ENCODE results near the gene KIF18B.
"Not testable (repeated sequence)": the region's sequence is repeated elsewhere in the genome, so short reads cannot be mapped to it uniquely, and the experiment has no call there.

Gene KIF18B

DNA sequence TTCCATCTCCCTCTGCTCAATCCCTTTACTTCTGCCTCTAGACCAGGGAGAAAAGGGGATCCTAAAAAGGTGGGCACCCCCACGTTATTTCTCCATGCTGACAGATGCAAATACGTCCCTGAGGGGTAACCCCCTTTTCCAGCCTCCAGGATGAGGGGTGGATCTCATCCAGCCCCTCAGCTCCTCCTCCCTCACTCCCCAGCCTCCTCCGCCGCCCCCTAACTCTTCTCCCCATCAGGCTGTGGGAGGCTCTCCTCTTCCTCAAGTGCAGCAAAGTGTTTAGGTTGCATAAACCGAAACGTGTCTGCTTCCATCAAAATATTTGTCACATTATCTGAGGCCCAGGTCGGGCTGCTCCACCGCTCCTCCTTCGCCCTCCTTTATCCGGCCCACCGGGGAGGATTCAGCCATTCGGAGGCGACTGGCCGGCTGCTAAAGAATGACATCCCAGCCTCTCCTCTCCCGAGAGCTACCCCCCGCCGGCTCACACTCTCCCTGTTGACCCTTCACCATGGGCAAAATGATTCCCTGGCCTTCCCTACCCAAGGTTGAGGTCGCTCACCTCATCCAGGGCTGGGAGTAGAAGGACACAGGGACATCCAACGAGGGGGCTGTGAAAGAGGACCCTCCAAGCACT, 21.7 kb upstream of the KIF18B start:
- no peak for DNase-seq (ENCODE audit: low spot score)

DNA sequence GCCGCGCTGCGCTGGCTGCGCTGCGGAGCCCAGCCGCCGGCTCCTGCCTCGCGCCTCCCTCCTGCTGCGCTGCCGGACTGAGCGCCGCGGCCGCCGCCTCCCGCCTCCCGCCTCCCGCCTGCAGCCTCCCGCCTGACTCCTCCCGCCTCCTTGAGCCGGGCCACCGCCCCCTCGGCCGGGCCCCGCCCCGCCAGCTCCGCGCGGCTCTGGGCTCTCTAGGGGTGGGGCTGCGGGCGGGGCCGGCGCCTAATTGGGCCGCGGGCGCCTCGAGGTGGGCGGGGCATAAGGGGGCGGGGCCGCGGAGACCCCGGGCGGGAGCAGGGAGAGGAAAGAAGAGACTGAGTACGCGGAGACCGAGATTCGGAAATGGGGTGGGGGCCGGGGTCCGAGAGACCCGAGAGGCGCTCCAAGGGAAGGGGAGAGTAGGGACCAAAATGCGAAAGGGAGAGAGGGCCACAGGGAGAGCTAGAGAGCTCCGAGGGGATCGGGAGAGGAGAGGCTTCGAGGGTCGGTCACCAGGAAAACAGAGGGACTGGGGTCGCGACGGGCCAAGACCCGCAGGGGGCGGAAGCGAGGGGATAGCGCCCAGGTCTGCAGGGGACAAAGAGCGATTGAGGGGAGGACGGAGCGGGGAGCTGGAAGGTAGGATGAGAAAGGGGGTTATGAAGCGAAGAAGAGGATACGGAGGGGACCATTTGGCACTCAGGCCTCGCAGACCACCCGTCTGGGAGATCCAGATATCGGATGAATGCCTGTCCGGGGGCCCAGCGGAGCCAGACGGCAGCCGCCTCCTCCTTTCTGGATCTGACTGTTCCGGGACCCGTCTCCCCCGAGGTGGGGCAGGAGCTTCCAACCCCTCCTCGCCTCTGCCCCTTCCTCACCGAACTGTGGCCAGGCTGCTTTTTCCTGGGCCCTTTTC, 20.9 kb upstream of the KIF18B start, which contains the start of gene C1QL1:
C1QL1 (minus strand) TSS at position 79 of the 919 bp plus-strand sequence. CDS start 255 bp downstream, outside the sequence.
- no peak for DNase-seq (ENCODE audit: low spot score)

DNA sequence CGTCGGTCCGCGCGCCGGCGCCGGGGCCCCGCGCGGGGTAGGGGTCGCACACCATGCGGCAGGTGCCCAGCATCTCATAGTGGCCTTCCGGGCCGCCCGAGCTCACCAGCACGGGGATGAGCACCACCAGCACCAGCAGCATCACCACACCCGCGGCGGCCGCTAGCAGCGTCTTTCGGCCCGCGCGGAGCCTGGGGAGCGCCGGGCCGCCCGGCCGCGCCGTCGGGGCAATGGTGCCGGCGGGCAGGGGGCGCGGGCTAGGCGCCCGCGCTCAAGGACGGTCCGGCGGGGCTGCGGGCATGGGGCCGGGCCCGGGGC, 20.3 kb upstream of the KIF18B start:
- DNase-seq (ENCODE audit: low spot score): no peak

DNA sequence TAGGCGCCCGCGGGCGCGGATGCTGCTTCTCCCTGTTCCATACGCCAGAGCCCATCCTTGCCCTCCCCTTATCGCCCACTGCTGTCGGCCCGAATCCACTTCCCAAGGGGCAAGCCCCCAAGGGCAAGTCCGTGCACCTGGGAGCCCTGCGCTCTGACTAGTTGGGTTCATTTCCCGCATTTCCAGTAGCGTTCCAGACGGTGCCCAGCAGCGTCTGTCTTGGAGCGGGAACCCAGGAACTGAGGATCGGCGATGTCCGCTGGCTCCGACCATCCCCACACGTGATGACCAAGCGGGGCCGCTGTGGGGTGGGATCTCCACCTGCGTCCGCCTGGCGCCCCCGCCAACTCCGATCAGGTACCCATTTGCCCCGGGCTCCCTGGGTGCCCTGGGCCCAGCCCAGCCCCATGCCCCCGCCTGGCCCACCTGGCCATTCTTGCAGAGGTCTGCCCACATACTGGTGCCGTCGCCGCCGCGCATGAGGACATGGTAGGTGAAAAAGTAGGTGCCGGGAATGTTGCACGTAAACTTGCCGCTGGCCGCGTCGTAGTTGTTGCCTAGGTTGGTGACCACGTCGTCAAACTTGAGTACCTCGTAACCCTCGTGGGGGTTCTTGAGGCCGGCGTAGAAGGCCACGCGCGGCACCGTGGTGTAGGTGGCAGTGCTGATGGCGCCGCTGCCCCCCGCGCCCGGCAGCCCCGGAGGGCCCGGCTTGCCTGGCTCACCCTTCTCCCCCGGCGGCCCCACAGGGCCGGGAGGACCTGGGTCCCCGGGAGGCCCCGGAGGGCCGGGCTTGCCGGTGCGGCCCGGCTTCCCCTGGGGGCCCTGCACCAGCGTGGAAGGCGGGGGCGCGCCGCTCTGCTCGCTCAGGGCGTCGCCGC, 19.7 kb upstream of the KIF18B start:
- DNase-seq (ENCODE audit: low spot score): no peak

GRCh38 chr17:44966348-44967025, 18.9 kb upstream of the KIF18B start:
- DNase-seq (ENCODE audit: low spot score): no peak

GRCh38 chr17:44965481-44966234, 18.1 kb upstream of the KIF18B start:
- DNase-seq (ENCODE audit: low spot score): no peak

- no peak for DNase-seq (ENCODE audit: low spot score)
These were observed 14.4 kb upstream of the KIF18B start for GRCh38 chr17:44961921-44962350.

DNA sequence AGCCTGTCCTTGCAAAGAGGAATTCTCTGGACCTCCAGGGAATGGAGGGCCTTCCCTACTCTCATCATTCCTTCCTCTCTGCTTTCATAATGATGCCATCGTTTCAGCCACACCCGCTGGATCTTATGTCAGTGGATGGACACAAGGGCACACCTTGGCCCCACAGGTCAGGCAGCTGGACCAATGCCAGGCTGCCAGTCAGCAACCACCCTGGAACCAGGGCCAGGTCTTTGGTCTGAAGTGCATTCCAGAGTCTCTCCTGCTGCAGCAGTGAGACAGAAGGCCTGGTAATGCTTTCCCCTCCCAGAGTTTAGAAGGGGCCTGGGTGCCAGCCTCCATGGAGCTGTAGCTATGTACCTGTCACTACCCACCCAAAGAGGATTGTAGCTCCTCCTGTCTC, 13.1 kb upstream of the KIF18B start:
- DNase-seq (ENCODE audit: low spot score): no peak

- no peak for DNase-seq (ENCODE audit: low spot score)
These were observed 12.4 kb upstream of the KIF18B start for GRCh38 chr17:44959821-44960531.

DNA sequence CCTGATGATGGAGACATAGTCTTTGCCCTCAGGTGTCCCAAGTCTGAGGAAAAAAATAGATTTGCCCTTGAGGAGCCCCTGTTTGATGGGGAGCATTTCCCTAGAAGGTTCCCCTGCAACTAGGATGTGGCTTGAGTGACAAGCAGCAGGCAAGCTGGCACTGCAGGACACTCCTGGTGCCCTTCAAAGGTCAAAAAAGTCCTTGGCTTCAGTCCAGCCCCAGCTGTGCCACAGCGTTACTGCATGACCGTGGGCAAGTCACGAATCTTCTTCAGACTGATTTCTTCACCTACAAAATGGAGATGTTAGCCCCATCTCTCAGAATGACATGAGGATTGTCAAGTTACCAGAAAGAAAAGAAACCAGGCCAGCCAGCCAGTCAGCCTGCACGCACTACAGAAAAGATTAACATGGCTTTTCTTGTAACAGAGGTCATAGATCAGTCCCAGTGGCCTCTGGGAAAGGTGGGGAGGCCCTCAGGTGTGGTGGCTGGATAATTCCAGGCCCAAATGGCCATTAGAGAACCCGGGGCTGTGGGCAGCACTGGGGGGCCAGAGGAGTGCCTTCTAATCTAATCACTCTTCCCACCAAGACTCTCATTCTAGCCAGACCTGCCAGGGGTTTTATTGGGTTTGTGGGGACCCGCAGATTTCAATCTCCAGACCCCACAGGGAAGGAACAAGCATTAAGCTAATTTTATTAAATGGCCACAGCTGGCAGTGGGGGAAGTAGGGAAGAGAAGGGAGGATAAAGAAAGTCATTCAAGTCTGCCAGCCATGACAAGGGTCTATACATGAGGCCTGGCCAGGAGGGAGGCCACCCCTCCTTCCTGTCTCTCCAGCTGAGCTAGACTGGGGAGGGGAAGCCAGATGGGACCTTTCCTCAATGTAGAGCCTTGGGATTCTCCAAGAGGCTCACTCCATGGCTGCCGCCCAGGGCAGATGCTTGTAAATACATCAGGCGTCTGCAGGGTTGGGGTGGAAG, 9.7 kb upstream of the KIF18B start:
- DNase-seq (ENCODE audit: low spot score): no peak

GRCh38 chr17:44955674-44956425, 8.3 kb upstream of the KIF18B start:
- no peak for DNase-seq (ENCODE audit: low spot score)

DNA sequence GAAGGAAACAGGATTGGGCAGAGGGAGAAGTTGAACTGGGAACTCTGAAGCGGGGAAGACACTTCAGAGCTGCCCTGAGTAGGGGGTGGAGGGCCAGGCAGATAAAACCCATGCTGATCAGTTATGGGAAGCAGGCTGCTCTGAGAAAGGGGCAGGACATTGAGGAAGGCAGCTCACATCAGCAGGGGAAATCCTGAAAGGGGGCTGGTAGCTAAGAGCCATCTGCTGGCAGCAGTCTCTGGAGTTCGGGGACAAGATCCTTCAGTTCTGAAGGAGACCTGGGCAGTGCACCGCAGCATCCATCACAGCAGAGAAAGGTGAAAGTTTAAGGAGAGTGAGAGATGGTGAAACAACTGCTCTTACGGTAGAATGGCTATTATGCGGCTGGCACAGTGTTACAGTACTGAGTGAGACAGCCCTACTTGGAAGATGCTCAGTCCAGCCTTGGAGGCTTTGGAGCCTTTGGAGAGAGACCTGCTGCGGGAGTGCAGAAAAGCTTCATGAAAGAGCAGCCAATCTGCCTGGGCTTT, 5.4 kb upstream of the KIF18B start:
- DNase-seq (ENCODE audit: low spot score): no peak

DNA sequence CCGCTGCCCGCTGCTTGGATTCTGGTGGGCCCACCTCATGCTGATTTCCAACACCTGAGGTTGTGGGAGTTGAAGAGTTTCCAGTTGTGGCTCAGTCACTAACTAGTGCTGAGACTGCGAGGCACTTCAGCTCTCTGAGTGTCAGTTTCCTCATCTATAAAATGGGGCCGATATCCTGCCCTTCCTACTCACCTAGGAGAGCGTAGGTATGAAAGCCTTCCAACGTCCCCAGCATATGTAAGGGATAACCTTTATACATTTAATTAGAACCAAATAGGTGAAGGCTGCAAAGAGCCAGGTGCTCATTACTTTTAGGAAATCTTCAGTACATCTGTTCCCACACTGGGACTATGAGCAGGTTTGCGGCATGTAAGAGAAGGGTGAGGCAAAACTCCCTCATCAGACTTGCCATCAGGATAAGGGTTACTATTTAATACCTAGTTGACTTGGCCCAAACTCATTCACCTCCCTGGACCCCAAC, 782 bp upstream of the KIF18B start:
- DNase-seq (ENCODE audit: low spot score): no peak

DNA sequence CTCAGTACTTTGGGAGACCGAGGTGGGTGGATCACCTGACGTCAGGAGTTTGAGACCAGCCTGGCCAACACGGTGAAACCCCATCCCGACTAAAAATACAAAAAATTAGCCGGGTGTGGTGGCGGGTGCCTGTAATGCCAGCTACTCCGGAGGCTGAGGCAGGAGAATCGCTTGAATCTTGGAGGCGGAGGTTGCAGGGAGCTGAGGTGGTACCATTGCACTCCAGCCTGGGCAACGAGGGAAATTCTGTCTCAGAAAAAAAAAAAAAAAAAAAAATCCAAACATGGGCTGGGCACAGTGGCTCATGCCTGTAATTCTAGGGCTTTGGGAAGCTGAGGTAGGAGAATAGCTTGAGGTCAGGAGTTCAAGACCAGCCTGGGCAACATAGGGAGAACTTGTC, 1.9 kb downstream of the KIF18B start:
- not testable (repeated sequence) for DNase-seq (ENCODE audit: low spot score)

DNA sequence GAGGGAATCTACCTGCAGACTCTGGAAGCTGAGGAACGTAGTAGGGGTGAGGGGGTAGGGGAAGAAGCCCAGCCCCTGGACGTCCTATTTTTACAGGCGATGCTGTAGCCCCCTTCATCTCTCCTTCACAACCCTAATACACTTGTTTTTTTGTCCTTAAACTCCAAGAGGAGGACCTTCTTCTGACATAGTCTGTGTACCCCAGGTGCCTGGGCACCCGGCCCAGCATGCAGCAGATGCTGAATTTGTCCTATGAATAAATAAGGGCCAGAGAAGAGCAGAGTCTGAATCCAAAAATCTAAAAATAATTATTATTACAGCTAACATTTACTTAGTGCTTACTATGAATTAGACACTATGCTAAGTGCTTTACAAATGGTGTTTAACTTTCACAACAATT, 5.1 kb downstream of the KIF18B start:
- DNase-seq (ENCODE audit: low spot score): no peak

GRCh38 chr17:44941712-44942331, 5.8 kb downstream of the KIF18B start:
- no peak for DNase-seq (ENCODE audit: low spot score)

- no peak for DNase-seq (ENCODE audit: low spot score)
These were observed 6.8 kb downstream of the KIF18B start for GRCh38 chr17:44940768-44941167.

DNA sequence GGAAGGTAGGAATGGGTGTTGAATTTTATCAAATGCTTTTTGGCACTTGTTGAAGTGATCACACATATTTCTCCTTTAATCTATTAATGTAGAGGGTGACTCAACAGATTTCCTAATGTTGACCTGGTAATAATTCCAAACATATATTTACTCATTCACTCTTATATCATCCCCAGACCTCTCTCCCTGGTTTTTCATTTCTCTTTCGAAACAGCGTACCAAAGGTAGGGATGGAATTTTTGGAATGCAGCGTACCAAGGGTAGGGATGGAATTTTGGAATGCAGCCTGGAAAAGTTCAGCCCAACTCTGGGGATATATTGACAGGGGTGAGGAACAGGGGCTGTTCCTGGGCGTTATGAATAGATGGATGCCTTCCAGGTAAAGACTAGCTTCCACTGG, 7.3 kb downstream of the KIF18B start:
- DNase-seq (ENCODE audit: low spot score): no peak

Data from RKO (cell line).